ENCODE measurements around the gene SLC24A4. TPM values are rescaled to one million over a fixed set of nuclear protein-coding genes. Genes with fewer than 3 reads are reported as not detected.

Gene SLC24A4
- polyA plus RNA-seq, 1 donor from 2014 or later: 0.17 TPM

DNA sequence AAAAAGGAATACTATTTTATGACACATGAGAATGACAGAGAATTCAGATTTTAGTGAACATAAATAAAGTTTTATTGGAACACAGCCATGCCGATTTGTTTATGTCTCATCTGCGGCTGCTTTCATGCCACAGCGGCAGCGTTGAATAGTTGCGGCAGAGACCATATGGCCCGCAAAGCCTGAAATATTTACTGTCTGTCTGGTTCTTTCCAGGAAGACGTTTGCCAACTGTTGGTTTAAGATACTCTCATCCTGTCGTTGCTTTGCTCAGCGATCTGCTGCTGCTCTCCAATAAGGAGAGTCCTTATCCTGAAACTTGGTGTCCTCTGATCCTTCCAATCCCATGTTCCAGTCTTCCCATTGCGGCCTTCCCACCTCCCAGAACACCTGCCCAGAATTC is 89.9 kb downstream of the SLC24A4 start:
- Histone ChIP-seq H3K4me2 (ENCODE audit: low read length) (no peak overlapping the region), H3K9ac (ENCODE audit: low read length) (no peak overlapping the region), H4K20me1 (ENCODE audit: insufficient read depth) (no peaks in the 10 kb centered on the region), H3K9me2 (ENCODE audit: insufficient read depth, low read length) (no peaks in the 10 kb centered on the region), H2AFZ (ENCODE audit: low read depth, low read length) (no peak overlapping the region), H3K79me2 (replicated peaks; ENCODE audit: insufficient read depth, low read length) (no peaks in the 10 kb centered on the region), H3K9me3 (ENCODE audit: low read length) (no peaks in the 10 kb centered on the region), H3K36me3 (ENCODE audit: insufficient read depth, low read length) (no peaks in the 10 kb centered on the region), H3F3A (ENCODE audit: insufficient read depth, low read length, poor library complexity, severe bottlenecking) (no peaks in the 10 kb centered on the region), H3K27ac (ENCODE audit: low read length) (no peak overlapping the region), H3K4me3 (ENCODE audit: low read length) (no peak overlapping the region), H3K27me3 (ENCODE audit: insufficient read depth, low read depth, low read length) (no peaks in the 10 kb centered on the region)
- TF ChIP-seq EZH2 (IDR thresholded peaks at IDR 0.05; ENCODE audit: borderline replicate concordance, insufficient read depth, low read length, poor library complexity, severe bottlenecking): no peak
- TF ChIP-seq TAF1 (IDR thresholded peaks at IDR 0.05; ENCODE audit: low read depth): no peak
- TF ChIP-seq, protein P1, sequence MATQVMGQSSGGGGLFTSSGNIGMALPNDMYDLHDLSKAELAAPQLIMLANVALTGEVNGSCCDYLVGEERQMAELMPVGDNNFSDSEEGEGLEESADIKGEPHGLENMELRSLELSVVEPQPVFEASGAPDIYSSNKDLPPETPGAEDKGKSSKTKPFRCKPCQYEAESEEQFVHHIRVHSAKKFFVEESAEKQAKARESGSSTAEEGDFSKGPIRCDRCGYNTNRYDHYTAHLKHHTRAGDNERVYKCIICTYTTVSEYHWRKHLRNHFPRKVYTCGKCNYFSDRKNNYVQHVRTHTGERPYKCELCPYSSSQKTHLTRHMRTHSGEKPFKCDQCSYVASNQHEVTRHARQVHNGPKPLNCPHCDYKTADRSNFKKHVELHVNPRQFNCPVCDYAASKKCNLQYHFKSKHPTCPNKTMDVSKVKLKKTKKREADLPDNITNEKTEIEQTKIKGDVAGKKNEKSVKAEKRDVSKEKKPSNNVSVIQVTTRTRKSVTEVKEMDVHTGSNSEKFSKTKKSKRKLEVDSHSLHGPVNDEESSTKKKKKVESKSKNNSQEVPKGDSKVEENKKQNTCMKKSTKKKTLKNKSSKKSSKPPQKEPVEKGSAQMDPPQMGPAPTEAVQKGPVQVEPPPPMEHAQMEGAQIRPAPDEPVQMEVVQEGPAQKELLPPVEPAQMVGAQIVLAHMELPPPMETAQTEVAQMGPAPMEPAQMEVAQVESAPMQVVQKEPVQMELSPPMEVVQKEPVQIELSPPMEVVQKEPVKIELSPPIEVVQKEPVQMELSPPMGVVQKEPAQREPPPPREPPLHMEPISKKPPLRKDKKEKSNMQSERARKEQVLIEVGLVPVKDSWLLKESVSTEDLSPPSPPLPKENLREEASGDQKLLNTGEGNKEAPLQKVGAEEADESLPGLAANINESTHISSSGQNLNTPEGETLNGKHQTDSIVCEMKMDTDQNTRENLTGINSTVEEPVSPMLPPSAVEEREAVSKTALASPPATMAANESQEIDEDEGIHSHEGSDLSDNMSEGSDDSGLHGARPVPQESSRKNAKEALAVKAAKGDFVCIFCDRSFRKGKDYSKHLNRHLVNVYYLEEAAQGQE (IDR thresholded peaks at IDR 0.05; ENCODE audit: borderline replicate concordance): no peak
- no peak for TF ChIP-seq MXI1 (conservative IDR thresholded peaks at IDR 0.05; ENCODE audit: poor library complexity, severe bottlenecking)
- no peak for TF ChIP-seq POLR2AphosphoS5 (IDR thresholded peaks at IDR 0.05)
- no peak for TF ChIP-seq EP300 (conservative IDR thresholded peaks at IDR 0.05; ENCODE audit: poor library complexity, severe bottlenecking)
- no peak for TF ChIP-seq SMC3 (conservative IDR thresholded peaks at IDR 0.05; ENCODE audit: poor library complexity)
- TF ChIP-seq, protein P2, sequence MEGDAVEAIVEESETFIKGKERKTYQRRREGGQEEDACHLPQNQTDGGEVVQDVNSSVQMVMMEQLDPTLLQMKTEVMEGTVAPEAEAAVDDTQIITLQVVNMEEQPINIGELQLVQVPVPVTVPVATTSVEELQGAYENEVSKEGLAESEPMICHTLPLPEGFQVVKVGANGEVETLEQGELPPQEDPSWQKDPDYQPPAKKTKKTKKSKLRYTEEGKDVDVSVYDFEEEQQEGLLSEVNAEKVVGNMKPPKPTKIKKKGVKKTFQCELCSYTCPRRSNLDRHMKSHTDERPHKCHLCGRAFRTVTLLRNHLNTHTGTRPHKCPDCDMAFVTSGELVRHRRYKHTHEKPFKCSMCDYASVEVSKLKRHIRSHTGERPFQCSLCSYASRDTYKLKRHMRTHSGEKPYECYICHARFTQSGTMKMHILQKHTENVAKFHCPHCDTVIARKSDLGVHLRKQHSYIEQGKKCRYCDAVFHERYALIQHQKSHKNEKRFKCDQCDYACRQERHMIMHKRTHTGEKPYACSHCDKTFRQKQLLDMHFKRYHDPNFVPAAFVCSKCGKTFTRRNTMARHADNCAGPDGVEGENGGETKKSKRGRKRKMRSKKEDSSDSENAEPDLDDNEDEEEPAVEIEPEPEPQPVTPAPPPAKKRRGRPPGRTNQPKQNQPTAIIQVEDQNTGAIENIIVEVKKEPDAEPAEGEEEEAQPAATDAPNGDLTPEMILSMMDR (IDR thresholded peaks at IDR 0.05; ENCODE audit: poor library complexity, severe bottlenecking): no peak
- TF ChIP-seq RAD21 (conservative IDR thresholded peaks at IDR 0.05): no peak

DNA sequence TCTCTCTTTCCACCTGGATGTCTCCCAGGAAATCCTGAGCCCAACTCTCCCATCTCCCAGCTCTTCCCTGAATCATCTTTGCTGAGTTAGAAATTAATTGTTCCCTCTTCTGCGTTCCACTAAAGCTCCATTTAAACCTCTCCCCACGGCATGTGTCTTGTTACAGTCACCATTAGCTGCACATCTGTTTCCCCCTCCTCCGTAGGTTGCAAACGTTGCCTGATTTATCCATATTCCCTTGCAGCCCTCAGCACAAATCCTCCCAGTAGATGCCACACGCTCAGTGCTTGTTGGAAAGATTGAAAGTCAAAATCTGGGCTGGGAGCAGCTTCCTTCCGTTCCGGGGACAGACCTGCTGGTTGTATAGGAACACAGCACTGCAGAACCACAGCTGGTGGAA is 90.4 kb downstream of the SLC24A4 start:
- no peaks in the 10 kb centered on the region for H3F3A ChIP-seq (ENCODE audit: insufficient read depth, low read length, poor library complexity, severe bottlenecking)
- no peaks in the 10 kb centered on the region for H4K20me1 ChIP-seq (ENCODE audit: insufficient read depth)
- H2AFZ ChIP-seq (ENCODE audit: low read depth, low read length): no peak overlapping the region
- no peak overlapping the region for H3K9ac ChIP-seq (ENCODE audit: low read length)
- no peak for TF ChIP-seq TAF1 (IDR thresholded peaks at IDR 0.05; ENCODE audit: low read depth)
- no peak for TF ChIP-seq RAD21 (conservative IDR thresholded peaks at IDR 0.05)
- TF ChIP-seq SMC3 (conservative IDR thresholded peaks at IDR 0.05; ENCODE audit: poor library complexity): no peak
- no peaks in the 10 kb centered on the region for H3K9me2 ChIP-seq (ENCODE audit: insufficient read depth, low read length)
- H3K36me3 ChIP-seq (ENCODE audit: insufficient read depth, low read length): no peaks in the 10 kb centered on the region
- no peak overlapping the region for H3K27ac ChIP-seq (ENCODE audit: low read length)
- no peak overlapping the region for H3K4me2 ChIP-seq (ENCODE audit: low read length)
- no peaks in the 10 kb centered on the region for H3K9me3 ChIP-seq (ENCODE audit: low read length)
- H3K27me3 ChIP-seq (ENCODE audit: insufficient read depth, low read depth, low read length): no peaks in the 10 kb centered on the region
- H3K4me3 ChIP-seq (ENCODE audit: low read length): no peak overlapping the region
- no peaks in the 10 kb centered on the region for H3K79me2 ChIP-seq (replicated peaks; ENCODE audit: insufficient read depth, low read length)

Data from neural cell (in vitro differentiated cells).